Loucy (cell line): ENCODE measurements around the gene ERCC6L2.

Source experiments
- H2AFZ ChIP-seq: fragments of 200-600 bp; sonication (generic); 2 replicates; pipeline ENCODE4 v1.6.0; 2016; ENCODE audit warnings: antibody characterized with exemption, mild to moderate bottlenecking, low read length, moderate library complexity
- H3F3A ChIP-seq: fragments of 200-600 bp; 2 replicates; pipeline ENCODE4 v1.6.0; 2016; ENCODE audit warnings: antibody characterized with exemption, low read depth, mild to moderate bottlenecking
- H3K27me3 ChIP-seq: fragments of 200-600 bp; sonication (generic); 2 replicates; pipeline ENCODE4 v1.6.1; 2014; ENCODE audit warnings: low read length, mild to moderate bottlenecking; ENCODE audit not compliant: insufficient read depth, poor library complexity, severe bottlenecking
- H3K36me3 ChIP-seq: fragments of 200-600 bp; sonication (generic); 2 replicates; pipeline ENCODE4 v1.6.1; 2016; ENCODE audit warnings: low read length; ENCODE audit not compliant: insufficient read depth
- H3K4me1 ChIP-seq: fragments of 200-600 bp; sonication (generic); 2 replicates; pipeline ENCODE4 v1.5.1; 2014; ENCODE audit warnings: low read length, mild to moderate bottlenecking; ENCODE audit not compliant: insufficient read depth, poor library complexity, severe bottlenecking
- H3K4me2 ChIP-seq: fragments of 200-600 bp; sonication (generic); 2 replicates; pipeline ENCODE4 v1.6.0; 2014; ENCODE audit warnings: antibody characterized with exemption, low read length, low read depth, mild to moderate bottlenecking; ENCODE audit not compliant: poor library complexity, severe bottlenecking
- H3K4me3 ChIP-seq: fragments of 200-600 bp; sonication (generic); 2 replicates; pipeline ENCODE4 v1.5.1; 2014; ENCODE audit warnings: low read length, mild to moderate bottlenecking, mixed read lengths; ENCODE audit not compliant: poor library complexity, severe bottlenecking
- H3K79me2 ChIP-seq: fragments of 200-600 bp; sonication (generic); 2 replicates; pipeline ENCODE4 v1.6.1; 2014; ENCODE audit warnings: low read length; ENCODE audit not compliant: insufficient read depth
- H3K9ac ChIP-seq: fragments of 200-600 bp; sonication (generic); 2 replicates; pipeline ENCODE4 v1.6.0; 2014; ENCODE audit warnings: mild to moderate bottlenecking, low read depth, low read length, moderate library complexity; ENCODE audit not compliant: poor library complexity, severe bottlenecking
- H3K9me2 ChIP-seq: fragments of 200-600 bp; sonication (generic); replicated peaks from 2 replicates; pipeline ENCODE4 v1.6.1; 2016; ENCODE audit warnings: low read depth, low read length, mixed read lengths
- H3K9me3 ChIP-seq: fragments of 200-600 bp; sonication (generic); 2 replicates; pipeline ENCODE4 v1.6.1; 2014; ENCODE audit warnings: mild to moderate bottlenecking, antibody characterized with exemption, low read length, low read depth; ENCODE audit not compliant: insufficient read depth
- H4K20me1 ChIP-seq: fragments of 200-600 bp; sonication (generic); 2 replicates; pipeline ENCODE4 v1.6.0; 2014; ENCODE audit warnings: antibody characterized with exemption, low read length, mild to moderate bottlenecking; ENCODE audit not compliant: insufficient read depth, poor library complexity, severe bottlenecking
- EZH2phosphoT487 ChIP-seq: fragments of 200-600 bp; IDR thresholded peaks from 2 replicates; pipeline ENCODE4 v1.6.1; 2018; ENCODE audit warnings: antibody characterized with exemption, mild to moderate bottlenecking, moderate library complexity, borderline replicate concordance
- TF ChIP-seq, protein P1 (sequence below): fragments of 200-600 bp; sonication (generic); conservative IDR thresholded peaks from 2 replicates; pipeline ENCODE4 v1.5.1; 2014; ENCODE audit warnings: mild to moderate bottlenecking, antibody characterized with exemption, low read length

The ERCC6L2 gene

DNA sequence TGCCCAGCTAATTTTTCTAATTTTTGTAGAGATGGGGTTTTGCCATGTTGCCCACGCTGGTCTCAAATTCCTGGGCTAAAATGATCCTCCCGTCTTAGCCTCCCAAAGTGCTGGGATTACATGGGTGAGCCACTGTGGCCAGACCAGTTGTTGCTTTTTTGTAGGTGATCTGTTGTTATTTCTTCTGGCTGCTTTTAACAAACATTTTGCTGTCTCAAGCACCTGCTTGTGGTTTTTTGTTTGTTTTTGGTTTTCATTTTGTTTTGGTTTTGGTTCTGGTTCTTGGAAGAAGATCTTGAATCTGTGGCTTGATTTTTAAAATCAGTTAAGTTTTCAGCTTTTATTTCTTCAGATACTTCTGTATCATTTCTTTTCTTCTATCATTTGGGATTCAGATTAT, 21.1 kb downstream of the ERCC6L2 start:
- H3F3A ChIP-seq = no peaks in the 10 kb centered on the region; the same call in 1 of the 2 replicates
- no peaks in the 10 kb centered on the region for H3K9me2 ChIP-seq
- H3K9ac ChIP-seq = no peak overlapping the region
- peaks cover 53% of the 10 kb centered on the region for H3K79me2 ChIP-seq
- no peak overlapping the region for H2AFZ ChIP-seq
- peaks cover 8% of the 10 kb centered on the region; the same call in 1 of the 2 replicates for H3K9me3 ChIP-seq
- peaks cover 22% of the 10 kb centered on the region for H3K36me3 ChIP-seq
- no peak overlapping the region for H3K4me3 ChIP-seq
- H3K4me1 ChIP-seq = peaks cover 7% of the 10 kb centered on the region
- no peaks in the 10 kb centered on the region for H3K27me3 ChIP-seq
- no peak overlapping the region for H3K4me2 ChIP-seq
- no peak for TF ChIP-seq EZH2phosphoT487
- TF ChIP-seq, protein P1, sequence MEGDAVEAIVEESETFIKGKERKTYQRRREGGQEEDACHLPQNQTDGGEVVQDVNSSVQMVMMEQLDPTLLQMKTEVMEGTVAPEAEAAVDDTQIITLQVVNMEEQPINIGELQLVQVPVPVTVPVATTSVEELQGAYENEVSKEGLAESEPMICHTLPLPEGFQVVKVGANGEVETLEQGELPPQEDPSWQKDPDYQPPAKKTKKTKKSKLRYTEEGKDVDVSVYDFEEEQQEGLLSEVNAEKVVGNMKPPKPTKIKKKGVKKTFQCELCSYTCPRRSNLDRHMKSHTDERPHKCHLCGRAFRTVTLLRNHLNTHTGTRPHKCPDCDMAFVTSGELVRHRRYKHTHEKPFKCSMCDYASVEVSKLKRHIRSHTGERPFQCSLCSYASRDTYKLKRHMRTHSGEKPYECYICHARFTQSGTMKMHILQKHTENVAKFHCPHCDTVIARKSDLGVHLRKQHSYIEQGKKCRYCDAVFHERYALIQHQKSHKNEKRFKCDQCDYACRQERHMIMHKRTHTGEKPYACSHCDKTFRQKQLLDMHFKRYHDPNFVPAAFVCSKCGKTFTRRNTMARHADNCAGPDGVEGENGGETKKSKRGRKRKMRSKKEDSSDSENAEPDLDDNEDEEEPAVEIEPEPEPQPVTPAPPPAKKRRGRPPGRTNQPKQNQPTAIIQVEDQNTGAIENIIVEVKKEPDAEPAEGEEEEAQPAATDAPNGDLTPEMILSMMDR = no peak
- no peaks in the 10 kb centered on the region for H4K20me1 ChIP-seq

DNA sequence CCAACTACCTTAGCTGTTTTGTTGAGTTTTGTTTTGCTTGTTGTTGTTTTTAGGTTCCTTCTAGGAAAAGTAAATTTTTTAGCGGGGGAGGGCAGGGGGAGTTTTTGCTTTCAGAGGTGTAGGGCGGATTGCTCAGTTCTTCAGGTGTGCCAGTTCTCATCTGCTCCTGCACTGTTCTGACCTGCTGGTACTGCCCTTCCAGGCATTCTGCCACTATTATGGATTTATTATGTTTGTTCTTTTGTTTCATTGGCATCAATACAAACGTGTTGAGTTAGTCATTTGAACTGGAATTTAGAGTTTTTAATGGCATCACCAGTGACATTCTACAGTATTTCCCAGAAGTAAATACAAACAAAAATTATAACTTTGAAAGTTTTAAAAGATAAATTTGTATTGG, 26.0 kb downstream of the ERCC6L2 start:
- TF ChIP-seq, protein P1 = no peak
- no peak for TF ChIP-seq EZH2phosphoT487
- Histone ChIP-seq H3K4me3 (no peak overlapping the region), H3K79me2 (peaks cover 13% of the 10 kb centered on the region), H3K9me2 (no peaks in the 10 kb centered on the region), H3K4me2 (no peak overlapping the region), H4K20me1 (no peaks in the 10 kb centered on the region), H3K36me3 (peaks cover 18% of the 10 kb centered on the region), H3F3A (no peaks in the 10 kb centered on the region; the same call in 1 of the 2 replicates), H3K9me3 (no peaks in the 10 kb centered on the region), H3K27me3 (no peaks in the 10 kb centered on the region), H2AFZ (no peak overlapping the region), H3K9ac (no peak overlapping the region), H3K4me1 (no peaks in the 10 kb centered on the region)

DNA sequence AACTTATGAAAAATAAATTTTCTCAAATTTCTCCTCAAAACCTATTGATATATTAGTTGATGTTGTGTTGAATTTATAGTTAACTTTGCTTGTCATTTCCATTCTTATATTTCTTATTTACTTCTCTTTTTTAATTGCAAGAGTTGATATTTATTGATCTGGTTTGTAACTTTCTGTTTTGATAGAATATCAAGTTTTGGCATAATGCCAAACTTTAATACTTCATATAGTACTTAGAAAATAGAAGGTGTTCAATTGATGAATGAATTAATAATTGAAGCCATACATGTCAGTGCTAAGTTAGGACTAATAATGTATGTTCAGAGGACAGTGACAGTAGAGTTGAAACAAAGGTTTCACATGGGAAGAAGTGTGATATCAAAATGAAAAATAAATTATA, 27.9 kb downstream of the ERCC6L2 start:
- peaks cover 3% of the 10 kb centered on the region; the same call in 1 of the 2 replicates for H3K79me2 ChIP-seq
- no peak overlapping the region for H3K4me3 ChIP-seq
- no peaks in the 10 kb centered on the region for H3K27me3 ChIP-seq
- H4K20me1 ChIP-seq = no peaks in the 10 kb centered on the region
- no peaks in the 10 kb centered on the region; the same call in 1 of the 2 replicates for H3F3A ChIP-seq
- TF ChIP-seq, protein P1 = no peak
- no peak for TF ChIP-seq EZH2phosphoT487
- no peaks in the 10 kb centered on the region for H3K9me3 ChIP-seq
- no peak overlapping the region for H2AFZ ChIP-seq
- no peak overlapping the region for H3K9ac ChIP-seq
- no peaks in the 10 kb centered on the region for H3K9me2 ChIP-seq
- no peak overlapping the region for H3K4me2 ChIP-seq
- H3K36me3 ChIP-seq = peaks cover 24% of the 10 kb centered on the region
- H3K4me1 ChIP-seq = peaks cover 4% of the 10 kb centered on the region
